ENCODE data around the gene HOXA6.

The HOXA6 gene

DNA sequence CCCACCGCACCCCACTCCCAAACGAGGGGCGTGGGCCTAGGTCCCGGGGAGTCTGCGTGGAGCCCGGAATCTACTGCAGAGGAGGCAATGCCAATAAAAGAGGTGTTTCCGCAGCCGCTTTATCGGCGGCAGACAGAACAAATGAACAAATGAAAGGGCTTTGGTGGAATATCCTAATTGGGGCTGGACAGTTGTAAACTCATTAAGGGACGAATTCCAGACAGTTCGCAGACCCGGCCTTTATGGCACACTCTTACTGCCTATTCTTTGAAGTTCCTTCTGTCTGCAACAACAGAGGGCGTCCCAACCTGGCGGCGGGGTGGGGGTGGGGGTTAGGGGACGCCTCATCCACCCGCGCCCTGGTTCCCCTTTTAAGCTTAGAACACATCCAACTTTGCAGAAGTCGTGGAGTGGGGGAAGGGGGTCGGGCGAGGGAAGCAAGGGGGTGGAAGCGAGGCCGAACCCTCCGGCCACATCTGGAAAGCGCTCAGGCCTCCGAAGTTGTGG, 13.7 kb upstream of the HOXA6 start:
- ATAC-seq, result no peak

DNA sequence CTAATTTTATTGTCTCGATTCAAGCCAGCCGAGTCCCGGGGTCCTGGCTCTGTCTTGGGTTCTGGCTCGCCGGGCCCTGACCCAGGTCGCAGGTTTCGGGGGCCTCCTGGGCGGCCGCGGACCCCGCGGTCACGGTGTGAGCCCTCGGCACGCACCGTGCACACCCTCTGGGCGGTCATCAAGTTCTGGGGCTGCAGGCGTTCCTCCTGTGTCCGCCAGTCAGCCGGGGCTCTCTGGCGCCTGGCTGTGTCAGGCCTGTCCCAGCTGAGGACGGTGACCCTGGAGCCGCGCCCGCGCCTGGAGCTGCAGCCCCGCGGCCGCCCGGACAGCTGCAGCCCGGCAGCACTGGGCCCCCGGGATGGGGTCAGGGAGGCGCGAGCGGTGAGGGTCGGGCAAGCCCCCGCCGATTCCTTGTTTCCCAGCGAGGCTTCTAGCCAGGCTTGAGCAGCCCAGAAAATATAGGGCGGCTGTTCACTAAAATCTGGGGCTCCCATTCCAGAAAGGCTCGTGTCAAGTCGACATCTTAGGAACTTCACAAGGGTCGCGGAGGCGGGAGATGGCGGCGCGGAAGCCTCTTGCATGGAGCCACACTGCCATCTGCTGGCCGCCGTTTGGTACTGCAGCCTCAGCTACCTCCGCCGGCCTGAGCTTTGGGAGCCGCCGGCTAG, 13.1 kb upstream of the HOXA6 start:
- ATAC-seq, result peak; percentile 63 to 68

DNA sequence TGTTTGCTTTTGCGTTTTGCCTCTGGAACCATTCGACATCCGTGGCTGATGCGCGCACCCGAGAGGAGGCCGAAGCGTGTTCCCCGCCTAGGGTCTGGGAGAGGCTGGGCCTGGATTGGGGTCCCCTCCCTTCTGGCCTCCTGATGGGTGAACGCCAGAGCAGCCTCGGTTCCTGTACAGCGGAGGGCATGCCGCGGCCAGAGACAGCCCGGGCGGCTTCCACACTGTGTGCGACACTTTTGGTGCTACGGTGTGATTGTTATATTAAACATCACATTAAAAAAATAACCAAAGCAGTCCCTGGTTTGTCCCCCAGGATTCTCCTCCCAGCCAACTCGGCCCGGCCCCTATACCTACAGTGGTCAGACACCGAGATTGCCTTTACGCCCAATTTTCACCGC, 12.6 kb upstream of the HOXA6 start:
- ATAC-seq, result peak in 1 of 2 donors; percentile 37

DNA sequence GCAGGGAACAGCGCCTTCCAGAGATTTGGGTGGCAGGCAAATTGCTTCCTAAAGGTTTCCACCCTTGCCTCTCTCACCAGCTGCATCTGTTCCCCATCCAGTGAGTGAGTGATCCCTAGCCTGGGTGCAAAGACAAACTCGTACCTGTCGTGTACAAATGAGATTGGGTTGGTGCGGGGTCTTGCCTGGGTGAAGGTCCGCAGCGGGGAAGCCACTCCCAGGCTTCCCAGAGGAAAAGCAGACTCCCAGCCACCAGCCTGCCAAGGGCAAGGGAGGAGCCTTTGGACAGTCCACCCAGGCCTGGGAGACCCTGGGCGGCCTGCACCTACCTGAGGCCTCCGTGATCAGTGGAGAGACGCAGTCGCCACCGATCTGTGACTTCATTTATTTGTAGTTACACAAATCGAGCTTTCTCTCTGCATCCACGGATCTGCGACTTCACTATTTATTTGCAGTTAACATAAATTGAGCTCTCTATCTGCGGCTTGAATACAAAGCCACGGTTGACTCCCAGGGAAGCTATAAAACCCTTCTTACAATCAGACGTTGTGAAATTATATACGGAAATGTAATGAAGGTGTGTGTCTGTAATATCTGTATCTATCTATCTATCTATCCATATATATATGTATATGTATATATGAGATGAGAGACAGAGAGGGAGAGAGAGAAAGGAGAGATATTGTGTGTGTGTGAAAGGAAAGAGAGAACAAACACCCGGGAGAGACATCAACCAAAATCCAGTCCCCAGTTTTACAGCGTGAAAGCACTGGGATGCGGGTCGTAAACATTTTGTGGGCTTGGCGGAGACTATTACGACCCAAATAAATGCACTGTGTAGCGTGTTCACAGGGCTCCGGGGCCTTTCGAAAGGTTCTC, 11.9 kb upstream of the HOXA6 start:
- no peak for ATAC-seq

DNA sequence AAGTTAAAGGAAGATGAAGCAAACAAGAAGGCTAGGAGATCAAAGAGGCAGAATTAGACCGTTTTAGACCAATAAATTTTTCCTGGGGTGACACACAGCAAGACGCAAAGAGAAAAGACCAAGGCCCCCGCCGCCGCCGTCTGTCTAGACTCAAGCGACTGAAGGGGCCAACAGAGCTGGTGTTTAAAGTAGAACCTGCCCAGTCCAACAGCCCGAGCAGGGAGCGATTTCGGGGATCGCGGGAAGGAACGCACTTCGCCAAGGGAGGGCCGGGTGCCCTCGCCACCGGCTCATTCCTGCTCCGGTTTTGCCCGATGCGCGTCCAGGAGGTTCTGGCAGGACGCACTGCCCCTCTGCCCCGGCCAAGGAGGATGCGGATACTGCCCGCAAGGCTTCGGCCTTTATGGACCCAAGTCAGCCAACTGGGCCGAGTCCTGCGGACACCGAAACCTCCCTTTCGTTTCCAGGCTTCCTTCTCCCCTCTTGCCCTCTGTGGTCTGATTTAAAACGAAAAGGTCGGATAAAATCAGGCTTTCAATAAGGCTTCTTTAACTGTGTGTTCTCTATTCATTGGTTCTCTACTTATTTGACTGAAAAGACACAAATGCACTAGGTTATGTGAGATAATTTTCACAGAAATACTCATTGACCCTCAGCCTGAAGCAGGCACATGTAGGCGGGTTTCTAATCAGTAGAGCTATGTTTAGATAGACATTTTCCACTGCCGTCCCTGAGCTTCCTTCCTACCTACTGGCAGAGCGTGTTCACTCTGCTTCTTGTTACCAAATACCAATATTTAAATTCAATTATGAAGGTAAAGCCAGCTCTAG, 11.1 kb upstream of the HOXA6 start:
- no peak for ATAC-seq

DNA sequence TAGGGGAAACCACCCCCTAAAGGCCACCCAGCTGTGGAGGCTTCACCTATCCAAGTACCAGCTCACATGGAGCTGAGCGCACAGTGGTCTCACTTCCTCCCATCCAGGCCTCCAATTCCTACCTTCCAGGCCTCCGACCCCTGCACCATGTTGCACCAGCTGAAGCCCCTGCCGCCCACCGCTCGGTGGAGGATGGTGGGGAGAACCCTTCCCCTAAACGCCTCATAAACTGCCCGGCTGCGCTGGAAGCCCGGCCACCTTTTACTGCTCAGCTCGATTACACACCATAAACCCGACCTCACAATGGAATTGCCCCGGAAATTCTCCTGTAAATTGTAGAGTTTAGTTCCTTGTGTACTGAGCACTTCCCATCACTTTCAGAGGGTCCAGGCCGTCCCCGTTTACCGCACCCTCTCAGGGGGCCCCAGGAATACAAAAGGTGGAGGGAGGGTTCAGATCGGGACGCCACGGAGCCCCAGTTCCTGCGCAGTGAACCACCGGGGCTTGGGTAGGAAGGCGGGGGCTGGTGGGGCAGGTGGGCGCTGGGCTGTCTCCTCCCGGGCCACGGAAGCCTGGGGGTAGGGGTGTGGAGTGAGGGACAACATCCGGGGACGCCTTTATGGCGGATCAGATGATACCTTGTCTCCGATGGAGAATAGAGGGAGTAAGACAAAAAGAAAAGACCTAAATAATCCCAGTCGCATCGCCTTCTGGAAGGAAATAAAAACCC, 10.3 kb upstream of the HOXA6 start:
- ATAC-seq, result no peak

DNA sequence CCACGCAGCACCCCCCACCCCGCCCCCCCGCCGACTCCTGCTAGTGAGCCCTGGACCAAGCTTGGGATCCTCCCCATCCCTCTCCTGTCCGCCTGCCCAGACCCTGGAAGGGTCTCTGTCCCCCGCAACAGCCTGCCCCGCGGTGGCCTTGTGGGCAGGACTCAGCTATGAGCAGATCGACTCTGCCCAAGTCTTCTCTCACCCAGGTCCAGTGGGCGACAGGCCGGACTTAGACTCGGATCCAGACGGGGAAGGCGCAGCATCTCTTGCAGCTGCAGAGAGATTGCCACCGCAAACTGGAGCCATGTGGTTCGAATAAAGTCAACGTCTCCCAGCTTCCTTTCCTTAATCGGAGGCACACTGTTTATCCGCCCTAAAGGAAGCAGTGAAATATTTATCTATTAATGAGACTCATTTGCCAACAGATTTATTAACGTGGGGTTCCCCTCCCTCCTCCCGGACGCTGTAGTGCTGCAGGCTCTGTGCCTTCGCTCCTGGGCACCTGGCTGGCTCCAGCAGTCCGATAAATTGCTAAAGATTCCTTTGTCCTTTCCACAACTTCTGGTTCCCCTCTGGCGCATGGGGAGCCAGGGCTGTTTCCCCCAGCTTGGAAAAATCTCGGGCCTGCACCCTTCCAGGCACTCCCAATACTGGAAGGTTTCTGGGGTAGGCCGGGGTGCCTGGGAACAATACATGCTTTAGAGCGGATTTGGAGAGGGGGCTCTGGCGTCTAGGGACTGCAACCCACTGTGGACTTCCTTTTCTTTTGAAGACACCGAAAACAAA, 9.5 kb upstream of the HOXA6 start:
- ATAC-seq, result no peak

DNA sequence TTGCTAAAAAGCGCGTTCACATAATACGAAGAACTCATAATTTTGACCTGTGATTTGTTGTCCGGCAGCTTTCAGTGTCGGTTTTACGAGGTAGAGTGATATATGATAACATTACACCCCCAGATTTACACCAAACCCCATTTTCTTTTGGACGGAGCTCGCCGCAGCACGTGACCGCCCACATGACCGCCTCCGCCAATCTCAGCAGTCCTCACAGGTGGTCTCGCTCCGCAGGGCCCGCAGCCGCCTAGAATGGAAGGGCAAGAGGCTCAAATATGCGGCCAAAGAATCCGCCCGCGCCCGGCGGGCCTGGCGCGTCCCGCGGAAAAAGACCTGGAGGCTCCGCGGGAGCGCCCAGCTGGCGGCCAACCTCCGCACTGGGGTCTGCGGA, 8.9 kb upstream of the HOXA6 start, which contains the start of gene HOXA7:
Gene HOXA7, minus strand, starts transcription at position 168 of the 391 bp plus-strand sequence. Its CDS starts 130 bp downstream, at position 38.
- ATAC-seq, result no peak

DNA sequence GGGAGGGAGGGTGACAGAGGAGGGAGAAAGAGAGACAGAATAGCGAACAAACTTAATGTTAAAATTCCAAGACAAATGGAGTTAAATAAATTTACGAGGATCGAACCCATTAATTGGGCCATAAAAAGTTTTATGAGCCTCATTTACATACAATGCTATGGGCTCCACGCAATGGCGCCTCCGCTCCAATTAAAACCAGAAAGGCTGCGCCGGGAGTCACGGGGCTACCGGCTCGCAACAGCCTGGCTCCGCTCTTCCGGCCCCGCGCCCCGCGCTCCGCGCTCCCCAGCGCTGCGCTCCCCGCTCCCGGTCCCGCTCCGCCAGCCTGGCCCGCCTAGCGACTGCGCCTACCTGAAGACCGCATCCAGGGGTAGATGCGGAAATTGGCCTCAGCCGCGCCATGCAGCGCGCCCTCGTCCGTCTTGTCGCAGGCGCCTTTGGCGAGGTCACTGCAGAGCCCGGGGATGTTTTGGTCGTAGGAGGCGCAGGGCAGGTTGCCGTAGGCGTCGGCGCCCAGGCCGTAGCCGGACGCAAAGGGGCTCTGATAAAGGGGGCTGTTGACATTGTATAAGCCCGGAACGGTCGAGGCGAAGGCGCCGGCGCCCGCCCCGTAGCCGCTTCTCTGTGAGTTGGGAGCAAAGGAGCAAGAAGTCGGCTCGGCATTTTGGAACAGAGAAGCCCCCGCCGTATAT, 8.4 kb upstream of the HOXA6 start:
- no peak for ATAC-seq

DNA sequence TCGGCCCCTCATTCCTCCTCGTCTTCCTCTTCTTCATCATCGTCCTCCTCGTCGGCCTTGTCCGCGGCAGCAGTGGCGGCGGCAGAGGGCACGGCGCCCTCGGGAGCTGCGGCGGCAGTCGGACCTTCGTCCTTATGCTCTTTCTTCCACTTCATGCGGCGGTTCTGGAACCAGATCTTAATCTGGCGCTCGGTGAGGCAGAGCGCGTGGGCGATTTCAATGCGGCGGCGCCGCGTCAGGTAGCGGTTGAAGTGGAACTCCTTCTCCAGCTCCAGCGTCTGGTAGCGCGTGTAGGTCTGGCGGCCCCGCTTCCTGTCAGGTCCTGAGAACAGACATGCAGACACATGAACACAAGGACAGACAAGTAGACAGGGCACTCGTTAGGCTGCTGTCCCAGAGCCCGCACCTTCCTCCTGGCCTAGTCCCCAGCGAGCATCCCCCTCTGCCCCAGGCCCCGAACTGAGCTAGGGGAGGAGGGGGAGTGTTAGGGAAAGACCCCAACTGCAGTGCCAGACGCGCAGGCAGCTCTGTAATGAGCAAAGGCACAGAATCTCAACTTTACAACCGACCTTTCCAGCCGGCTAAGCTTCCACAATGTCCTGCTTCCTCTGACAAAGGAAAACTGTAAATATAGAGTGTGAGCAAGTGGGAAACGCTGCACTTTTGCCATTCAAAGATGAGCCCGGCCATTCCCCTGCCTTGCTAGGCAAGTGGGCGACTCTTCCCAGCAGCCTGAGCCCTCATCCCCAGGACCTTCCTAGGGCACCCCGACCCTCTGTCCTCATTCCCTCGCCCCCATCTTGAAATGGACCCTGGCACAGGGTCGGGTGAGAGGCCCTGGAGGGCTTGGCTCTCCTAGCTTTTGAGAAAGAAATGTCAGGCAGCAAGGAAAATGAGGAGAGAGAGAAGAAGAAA, 7.6 kb upstream of the HOXA6 start:
- no peak for ATAC-seq

DNA sequence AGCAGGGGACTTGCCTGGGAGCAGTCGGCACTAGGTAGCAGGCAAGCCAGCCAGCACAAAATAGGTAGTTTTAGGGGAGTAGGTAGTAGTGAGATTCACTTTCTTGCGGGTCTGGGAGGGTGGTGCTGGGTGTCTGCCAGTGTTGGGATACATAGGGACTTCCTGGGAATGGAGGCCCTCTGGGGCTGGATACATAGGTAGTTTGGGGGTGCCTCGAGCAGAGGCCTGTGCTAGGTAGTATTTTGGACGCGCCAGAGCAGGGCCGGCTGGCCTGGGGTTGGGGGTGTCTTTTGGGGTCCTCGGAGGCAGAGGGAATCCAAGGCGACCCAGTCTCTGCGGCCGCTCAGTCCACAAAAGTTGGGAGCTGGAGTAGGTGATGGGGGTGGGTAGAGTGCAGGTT, 6.8 kb upstream of the HOXA6 start:
- no peak for ATAC-seq

DNA sequence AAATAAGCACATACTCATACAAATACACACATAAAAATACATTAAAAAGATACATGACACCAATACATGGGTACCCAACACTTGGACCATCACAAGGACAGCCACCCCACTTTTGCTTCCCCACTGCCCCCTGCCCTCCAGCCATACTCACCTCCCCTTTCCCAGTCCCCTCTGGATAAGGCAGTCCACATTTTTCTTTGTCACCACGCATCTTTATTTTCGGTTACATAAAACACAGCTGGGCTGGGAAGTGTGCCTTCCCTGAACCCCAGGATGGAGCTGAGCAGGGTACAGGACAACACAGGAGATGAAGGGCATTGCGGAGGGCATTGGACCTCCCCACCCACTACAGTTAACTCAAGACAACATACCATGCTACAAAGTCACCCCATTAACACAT, 6.0 kb upstream of the HOXA6 start:
- ATAC-seq, result no peak

DNA sequence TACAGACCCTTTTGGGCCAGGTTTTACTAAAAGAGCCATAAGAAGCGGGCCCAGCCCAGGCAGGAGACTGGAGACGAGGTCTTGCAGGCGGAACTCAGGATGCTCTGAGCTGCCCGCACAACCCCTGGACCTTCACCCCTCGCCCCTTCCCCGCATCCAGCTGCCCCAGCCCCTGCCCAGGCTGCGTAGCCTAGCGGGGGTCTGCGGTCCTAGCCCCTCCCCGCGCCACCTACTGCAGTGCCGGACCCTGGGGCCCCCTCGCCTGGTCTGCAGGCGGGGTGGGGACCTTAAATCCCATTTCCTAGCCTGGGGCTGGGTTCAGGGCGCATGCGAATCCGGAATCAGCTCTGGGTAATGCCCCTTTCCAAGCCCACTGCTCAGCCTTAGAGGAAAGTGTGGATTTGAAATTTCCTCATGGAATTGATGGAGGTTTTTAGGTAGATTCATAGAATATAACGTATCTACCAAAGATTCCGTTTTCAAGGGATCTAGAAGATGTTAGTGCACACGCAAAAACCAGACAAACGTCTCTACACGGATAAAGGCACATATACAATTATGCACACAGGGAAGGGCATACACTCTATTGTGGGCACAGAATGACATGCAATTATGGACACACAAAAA, 5.4 kb upstream of the HOXA6 start:
- no peak for ATAC-seq

DNA sequence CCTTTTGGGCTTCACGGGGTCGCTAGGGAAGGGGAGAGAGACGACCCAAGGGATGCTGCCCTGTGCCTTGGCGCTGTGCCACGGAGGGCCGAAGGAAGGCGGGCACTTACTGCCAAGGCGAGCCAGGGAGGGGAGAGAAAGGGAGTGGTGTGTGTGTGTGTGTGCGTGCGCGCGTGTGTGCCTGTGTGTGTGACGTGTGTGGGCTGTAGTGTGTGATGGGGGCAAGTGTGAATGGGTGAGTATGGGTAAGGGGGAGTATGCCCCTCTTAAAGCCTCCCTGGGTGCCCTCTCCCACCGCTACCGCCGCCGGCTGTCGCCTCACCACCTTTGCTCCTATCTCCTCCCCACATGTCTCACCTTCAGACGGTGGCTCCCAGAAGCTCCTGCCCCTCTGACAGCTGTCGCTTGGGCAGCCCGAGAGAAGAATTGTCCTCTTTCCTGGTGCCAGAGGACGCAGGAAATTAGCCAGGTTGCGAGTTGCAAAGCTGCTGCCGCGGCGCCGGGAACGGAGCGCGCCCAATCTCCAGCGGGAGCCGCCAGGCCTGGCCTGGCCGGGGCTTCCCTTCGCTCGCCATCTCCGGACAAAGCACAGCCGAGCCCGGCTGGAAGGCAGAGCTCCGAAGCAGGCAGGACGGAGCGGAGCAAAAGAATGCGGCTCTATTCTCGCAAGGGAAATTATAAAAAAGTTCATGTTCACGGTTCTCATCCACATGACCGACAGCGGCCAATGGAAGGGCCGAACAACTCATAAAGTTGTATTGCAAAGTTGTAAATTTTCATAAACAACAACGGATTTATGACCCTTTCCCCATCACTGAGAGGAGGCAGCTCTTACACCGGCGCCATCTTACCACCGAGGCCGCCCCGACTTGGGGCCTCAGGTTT, 4.6 kb upstream of the HOXA6 start, which contains the start of gene HOXA3:
Gene HOXA3, minus strand, starts transcription at position 653 of the 885 bp plus-strand sequence. CDS start 41,943 bp downstream, outside the sequence.
- no peak for ATAC-seq

DNA sequence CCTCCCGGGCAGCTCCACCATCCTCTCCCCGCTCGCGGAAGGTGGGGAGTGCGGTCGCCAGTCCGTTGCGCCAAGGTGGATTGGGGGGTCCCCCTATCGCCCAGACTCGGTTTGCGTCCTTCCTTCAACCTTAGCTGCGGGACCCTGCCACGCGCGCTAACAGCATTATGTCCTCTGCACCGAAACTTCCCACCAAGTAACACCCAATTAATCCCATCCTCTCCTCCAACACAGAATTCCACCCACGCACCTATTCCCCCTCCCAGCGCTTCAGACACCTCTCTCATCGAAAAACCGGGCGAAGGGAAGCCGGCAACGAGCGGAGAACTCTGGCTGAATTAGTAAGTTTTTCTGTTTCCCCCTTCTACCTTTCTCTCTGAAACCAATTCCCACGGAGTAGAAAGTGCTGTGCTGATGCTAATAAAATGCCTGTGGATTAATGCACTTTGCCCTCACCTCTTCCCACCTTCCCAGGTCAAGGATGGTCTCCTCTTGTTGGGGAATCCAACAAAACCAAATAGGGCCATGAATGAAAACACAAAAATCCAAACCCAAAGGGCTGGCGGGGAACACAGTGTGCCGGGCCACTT, 3.9 kb upstream of the HOXA6 start:
- no peak for ATAC-seq

DNA sequence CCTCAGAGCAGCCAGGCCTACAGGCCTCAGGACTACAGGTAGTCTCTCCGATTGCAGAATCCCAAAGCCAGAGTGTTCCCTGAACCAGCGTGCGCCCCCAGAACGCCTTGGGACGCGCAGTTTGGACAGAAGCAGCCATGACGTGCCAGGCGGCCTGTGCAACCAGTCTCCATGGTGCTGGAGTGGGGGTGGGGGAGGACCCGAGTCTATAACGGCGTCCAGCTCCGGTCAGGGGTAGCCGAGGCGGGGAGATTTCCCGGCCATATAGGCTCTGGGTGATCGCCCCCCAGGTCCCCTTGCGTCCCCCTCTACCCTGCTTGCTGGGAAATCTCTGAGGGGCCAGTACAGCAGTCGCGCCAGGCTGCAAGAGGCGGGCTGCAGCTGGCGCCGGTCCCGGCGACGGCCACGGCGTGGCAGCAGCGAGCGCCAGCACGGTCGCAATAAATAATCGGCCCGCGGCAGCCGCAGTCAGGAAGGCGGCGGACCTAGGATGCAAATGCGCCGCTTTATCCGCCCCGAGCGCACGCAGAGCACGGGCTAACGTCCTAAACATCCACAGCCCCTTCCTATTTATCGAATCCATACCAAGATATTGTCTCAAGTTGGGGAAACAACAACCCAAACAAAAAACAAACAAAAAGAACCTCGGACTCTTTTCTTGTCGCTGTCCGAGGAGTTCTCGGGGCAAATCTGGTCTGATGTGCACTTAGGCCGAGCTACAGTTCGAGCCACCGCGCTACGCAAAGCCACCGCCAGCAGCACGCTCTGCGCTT, 3.2 kb upstream of the HOXA6 start:
- peak; percentile 81 to 85 for ATAC-seq

Measured in activated CD4-positive, CD25-positive, alpha-beta regulatory T cell treated with anti-CD3 and anti-CD28 coated beads, Interleukin-2, amount 50 U/mL, for 24 hours (primary cell).